GM18502 (cell line): ENCODE measurements around the gene PPP6R2.

ENCODE experiments used
- ATAC-seq: cut with Tn5 transposase; IDR thresholded peaks from one replicate; pipeline ENCODE4 v1.9.1; 2021; ENCODE audit warnings: mild to moderate bottlenecking; ENCODE audit not compliant: unreplicated experiment, poor library complexity

Gene PPP6R2

DNA sequence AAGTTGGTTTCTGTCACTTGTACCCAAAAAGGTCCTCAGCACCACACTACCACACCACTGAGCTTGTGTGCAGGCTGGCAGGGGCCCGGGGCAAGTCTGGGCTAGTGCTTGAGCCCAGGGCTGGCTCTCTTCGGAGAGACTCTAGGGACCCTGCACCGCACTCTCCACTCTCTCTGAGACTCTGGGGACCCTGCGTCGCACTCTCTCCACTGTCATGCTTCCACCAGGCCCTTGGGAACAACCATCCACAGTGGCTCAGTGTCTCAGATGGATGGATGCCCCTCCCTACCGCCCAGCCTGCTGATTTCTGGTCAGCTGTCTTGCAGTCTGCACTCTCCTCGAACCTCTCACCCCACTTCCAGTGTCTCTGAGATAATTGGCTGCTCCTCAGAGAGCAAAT lies 133.7 kb downstream of the PPP6R2 start:
- no peak for ATAC-seq

DNA sequence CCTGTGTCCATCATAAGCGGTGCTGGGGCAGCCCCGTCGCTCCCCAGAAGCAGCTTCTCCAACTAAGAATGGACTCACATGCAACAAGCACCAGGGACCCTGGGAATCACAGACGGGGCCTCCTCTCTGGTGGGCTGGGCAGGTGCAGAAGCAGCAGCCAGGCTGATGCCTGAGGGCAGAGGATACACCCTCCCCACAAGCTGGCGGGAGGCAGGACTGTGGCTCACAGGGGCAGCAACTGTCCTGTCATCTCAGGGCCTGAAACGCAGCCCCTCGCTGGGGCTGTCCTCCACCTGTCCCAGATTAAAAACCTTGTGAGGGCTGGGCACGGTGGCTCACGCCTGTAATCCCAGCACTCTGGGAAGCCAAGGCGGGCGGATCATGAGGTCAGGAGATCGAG lies 134.8 kb downstream of the PPP6R2 start:
- no peak for ATAC-seq

DNA sequence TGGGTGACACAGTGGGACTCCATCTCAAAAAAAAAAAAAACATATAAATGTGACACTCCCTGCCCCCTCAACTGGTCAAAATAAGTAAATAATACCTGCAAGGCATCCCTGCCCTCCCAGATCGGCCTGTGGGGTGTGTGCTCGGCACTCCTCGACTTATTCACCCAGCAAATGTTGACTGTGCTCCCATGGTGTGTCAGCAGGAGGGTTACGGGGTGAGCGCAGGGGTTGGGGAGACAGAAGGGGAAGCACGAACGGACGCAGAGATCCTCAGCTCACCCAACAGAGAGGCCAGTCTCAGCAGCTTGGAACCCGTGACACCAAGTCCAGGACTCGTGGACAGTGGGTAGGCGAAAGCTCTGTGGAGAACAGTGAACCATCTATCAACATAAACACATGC lies 136.6 kb downstream of the PPP6R2 start:
- no peak for ATAC-seq

DNA sequence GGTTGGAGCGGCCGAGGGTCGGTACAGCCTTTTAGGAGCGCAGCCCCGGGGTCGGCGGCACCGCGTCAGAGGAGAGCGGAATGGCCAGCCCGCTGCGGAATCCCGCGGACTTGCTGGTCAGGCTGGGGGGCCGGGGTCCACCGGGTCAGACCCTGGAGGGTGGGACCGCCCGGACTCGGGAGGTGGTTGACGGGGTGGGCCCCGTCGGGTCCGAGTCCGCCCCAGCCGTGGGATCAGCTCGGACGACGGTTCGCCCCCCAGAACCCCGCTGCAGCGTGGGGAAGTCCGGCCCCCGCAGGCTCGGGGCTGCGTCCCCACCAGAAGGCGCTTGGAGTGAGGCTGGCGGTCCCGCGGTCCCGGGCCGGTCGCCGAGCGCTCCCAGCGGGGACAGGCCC lies 137.9 kb downstream of the PPP6R2 start:
- ATAC-seq: no peak

DNA sequence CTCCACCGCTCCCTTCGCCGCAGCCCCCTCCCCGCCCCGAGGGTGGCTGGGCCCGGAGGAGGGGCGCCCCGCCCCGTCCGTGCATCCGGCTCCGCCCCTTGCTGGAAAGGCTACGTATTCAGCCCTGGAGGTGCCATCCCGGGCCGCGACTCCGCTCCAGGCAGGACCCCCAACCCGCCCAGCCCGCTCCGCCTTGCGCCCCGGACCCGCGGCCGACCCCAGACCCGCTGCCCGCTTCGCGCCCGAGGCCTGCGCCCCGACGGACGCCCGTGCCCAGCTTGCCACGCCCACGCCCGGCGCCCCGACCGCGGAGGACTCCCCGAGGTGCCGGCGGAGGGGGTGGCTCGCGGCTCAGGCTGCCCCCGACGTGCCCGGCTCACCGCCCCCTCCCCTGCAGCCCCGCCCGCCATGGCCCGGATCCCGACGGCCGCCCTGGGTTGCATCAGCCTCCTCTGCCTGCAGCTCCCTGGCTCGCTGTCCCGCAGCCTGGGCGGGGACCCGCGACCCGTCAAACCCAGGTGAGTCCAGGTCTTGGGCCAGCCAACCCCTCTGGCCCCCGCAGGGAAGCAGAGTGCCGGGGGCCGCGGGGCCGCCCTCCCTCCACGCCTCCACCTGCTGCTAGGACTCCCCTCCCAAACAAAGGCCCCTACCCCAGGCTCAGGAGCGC lies 138.4 kb downstream of the PPP6R2 start, which contains the start of gene ADM2:
Gene ADM2, plus strand, starts transcription at position 104 of the 667 bp plus-strand sequence. Its CDS starts 305 bp downstream, at position 409.
- ATAC-seq: no peak

DNA sequence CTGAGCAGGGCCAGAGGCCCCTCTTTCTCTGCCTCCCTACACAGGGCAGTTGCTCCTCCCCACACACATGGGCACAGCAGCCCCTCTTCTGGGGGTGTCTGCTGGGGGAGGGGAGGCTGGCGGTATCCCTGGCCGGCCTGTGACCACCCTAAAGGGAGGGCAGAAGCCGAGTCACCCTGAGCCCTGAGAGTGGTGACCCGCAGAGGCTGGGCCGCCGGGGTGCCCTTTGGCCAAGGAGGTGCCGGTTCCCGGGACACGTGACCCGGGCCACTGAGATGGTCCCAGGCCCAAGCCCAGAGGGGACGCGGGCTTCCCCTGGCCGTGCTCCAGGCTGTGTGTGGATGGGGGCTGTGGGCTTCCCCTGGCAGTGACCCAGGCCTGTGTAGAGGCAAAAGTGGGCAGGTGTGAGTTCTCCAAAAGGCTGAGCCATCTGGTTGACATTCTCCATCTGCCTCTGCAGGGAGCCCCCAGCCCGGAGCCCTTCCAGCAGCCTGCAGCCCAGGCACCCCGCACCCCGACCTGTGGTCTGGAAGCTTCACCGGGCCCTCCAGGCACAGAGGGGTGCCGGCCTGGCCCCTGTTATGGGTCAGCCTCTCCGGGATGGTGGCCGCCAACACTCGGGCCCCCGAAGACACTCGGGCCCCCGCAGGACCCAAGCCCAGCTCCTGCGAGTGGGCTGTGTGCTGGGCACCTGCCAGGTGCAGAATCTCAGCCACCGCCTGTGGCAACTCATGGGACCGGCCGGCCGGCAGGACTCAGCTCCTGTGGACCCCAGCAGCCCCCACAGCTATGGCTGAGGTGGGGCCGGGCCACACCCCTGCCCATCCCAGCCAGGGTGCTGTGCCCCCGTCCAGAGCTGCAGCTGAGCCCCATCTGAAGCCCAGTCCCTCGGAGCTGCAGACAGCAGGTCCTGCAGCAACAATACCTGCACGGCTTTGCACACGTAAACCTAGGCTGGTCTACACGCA lies 139.3 kb downstream of the PPP6R2 start:
- no peak for ATAC-seq

DNA sequence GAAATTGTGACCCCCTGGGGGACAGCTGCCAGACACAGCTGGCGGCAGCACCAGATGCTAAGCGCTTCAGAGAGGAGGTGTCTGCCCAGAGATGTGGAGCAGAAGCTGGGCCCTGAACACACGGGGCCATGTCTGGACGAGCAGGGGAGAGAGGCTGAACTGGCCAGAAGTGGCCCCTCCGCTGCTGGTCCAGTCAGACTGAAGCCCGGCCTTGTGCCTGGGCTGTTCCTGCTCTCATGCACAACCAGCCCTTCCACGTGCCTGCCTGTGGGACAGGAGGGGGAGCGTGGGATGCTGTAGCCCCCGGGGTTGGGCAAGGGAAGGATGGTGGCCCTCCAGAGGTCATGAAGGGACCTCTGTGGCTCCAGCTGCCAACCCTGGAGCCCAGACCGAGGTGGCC lies 140.0 kb downstream of the PPP6R2 start:
- no peak for ATAC-seq

DNA sequence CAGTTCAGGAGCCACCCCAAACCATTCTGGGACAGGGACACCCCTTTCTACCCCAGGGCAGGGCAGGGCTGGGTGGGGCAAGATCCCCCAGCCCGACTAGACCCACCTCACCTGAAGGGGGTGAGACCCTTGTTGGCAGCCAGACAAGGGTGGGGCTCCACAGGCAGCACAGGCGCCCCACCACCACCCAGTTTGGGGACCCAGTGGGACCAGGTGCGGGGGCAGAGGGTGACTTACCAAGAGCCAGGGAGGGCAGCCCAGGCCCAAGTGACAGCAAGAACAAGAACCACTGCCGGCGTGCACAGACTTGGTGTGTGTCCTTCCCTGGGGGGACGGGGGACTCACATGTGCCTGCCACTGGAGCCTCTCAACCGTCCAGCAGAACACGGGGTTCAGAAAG lies 140.4 kb downstream of the PPP6R2 start:
- ATAC-seq: no peak

DNA sequence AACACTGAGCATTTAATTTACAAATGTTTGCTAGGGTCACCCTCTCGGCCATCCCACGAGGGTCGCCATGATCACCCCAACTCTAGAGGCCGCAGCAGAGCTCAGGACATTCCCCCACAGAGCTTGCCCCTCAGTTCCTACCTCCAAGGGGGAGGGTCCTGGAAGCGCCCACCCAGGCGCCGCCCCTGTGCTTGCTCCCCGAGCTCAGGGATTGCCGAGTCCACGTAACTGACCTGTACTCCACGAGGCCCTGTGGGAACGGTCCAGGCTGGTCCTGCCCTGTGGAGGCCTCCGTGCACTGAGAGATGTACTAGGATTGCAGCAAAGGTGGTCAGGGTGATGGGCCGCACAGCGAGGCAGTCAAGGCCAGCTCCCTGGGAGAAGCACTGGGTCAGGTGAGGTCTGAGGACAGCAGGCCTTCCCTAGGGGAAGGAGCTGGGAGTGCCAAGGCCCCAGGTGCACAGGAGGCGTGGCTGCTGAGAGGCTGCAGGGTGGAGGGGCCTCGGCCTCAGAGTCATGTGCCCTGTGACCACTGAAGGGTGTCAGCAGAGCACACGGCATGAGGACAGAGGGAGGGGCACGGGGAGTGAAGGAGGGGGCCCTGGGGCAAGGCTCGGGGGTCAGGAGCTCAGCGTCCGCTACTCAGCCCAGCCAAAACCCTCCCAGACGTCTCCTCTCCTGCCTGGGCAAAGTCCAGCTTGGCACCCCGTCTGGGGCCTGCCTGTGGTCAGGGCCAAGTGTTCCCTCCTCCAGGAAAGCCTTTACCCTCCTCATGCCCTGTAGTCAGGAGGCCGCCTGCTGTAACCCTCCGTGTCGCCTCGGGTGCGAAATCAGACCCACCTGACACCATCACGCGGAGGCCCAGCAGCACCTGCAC lies 141.1 kb downstream of the PPP6R2 start:
- no peak for ATAC-seq

DNA sequence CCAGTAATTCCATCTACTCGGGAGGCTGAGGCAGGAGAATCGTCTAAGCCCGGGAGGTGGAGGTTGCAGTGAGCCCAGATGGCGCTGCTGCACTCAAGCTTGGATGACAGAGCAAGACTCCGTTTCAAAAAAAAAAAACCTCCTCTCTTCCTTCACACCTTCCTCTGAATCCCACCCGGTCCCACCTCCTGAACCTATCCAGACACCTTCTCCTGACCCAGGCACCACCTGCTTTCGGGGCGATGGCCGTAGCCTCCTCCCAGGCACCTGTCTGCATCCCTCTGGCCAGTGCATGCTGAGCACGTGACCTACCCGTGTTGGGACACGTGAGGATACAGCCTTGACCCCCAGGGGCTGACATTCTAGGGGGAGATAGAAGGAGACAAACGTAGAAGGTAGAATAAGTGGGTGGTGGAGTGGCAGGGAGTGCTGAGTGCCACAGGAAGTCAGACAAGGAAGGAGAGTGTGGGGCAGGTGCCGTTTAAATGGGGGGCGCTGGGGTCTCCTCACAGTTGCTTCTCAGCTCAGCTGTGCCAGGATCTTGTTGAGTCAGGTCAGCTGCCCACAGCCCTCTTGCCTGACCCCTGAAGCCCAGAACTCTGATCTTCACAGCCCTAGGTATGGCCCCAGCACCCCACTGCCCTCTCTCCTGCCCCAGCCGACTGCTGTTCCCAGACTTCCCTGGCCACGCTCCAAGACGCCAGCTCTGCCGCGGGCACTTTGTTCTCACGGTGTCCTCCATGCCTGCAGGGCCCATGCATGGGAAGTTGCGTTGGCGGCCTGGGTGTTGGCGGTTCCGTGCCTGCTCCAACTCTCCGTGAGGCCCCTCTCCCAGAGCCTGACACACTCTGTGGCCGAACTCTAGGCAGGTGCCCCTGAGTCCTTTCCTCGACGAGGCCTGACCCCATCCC lies 142.3 kb downstream of the PPP6R2 start:
- no peak for ATAC-seq

DNA sequence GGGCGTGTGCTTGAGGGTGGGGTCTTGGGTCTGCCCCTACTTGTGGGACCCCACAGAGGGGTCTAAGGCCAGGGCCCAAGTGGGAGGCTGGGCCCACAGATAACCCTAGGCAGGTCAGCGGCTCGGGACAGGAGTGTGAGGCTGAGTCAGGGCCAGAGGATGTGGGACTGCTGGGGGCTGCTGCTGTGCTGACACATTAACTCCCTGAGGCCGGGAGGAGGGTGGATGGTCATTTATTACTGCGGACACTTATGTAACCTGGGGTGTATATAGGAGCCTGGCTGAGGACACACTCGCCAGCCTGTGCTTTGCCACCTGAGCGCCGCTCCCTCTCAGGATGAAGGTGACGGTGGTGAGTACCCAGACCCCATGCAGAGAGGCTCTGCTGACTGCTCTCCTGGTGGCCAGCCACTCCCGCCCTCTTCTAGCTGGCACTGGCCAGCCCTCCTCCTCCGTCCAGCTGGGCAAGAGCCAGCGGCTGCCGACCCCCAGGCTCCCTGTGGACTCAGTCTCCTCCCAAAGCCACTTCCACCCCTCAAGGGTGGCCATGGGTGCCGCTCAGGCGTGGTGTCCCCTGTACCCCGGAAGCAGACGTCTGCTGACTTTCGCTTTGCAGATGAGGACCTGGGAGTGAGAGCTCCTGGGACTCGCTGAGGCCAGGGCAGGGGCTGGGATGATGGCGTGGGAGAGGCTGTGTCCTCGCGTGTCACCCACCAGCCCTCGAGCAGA lies 143.6 kb downstream of the PPP6R2 start, which contains the start of gene MIOX:
Gene MIOX, plus strand, starts transcription at position 299 of the 729 bp plus-strand sequence. Its CDS starts 39 bp downstream, at position 338.
- no peak for ATAC-seq

DNA sequence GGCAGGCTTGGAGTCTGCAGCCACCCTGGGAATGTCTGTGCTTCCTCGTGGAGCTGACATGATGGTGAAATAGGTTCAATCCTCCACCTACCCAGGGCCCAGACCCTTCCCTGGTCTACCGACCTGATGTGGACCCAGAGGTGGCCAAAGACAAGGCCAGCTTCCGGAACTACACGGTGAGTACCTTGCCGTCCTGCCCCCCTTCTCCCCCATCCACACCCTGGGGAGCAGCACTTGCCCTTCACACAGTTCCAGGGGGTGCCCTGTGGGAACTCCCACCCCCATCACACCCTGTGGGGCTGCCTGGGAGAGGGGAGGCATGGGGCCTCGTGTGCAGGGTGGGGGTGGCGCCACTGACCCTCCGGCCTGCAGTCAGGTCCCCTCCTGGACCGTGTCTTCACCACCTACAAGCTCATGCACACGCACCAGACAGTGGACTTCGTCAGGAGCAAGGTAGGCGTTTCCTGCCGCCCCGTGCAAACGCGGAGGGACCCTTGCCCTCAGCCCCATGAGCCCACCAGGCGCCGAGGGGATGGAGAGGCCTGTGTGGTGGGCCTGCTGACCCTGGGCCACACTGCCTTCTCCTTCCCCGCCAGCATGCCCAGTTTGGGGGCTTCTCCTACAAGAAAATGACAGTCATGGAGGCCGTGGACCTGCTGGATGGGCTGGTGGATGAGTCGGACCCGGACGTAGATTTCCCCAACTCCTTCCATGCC lies 144.3 kb downstream of the PPP6R2 start:
- ATAC-seq: no peak

DNA sequence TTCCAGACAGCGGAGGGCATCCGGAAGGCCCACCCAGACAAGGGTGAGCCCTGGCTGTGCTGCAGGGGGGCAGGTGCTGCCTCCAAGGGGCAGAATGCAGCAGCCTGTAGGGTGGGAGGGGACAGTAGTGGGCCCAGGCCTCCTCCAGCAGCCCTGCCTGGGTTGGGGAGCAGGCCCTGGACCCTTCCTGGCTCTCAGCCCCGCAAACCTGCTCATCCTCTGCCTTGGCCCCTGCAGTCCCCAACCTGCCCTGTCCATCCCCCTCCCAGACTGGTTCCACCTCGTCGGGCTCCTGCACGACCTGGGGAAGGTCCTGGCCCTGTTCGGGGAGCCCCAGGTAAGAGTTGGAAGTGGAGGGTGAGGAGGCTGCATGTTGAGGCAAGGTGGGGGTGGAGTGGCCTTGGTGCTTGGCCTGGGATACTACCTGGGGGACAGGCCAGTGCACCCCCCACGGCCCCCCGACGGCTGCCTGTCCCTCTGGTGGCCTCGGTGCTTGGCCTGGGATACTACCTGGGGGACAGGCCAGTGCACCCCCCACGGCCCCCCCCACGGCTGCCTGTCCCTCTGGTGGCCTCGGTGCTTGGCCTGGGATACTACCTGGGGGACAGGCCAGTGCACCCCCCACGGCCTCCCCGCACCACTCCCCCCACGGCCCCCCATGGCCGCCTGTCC lies 145.0 kb downstream of the PPP6R2 start:
- ATAC-seq: no peak

DNA sequence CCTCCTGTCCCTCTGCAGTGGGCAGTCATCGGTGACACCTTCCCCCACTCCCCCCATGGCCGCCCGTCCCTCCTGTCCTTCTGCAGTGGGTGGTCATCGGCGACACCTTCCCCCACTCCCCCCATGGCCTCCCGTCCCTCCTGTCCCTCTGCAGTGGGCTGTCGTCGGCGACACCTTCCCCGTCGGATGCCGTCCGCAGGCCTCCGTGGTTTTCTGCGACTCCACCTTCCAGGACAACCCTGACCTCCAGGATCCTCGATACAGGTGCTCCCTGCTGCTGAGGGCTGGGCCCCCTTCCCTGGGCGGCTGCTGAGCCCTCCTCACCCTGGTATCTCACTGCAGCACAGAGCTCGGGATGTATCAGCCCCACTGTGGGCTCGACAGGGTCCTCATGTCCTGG lies 145.8 kb downstream of the PPP6R2 start:
- ATAC-seq: no peak

DNA sequence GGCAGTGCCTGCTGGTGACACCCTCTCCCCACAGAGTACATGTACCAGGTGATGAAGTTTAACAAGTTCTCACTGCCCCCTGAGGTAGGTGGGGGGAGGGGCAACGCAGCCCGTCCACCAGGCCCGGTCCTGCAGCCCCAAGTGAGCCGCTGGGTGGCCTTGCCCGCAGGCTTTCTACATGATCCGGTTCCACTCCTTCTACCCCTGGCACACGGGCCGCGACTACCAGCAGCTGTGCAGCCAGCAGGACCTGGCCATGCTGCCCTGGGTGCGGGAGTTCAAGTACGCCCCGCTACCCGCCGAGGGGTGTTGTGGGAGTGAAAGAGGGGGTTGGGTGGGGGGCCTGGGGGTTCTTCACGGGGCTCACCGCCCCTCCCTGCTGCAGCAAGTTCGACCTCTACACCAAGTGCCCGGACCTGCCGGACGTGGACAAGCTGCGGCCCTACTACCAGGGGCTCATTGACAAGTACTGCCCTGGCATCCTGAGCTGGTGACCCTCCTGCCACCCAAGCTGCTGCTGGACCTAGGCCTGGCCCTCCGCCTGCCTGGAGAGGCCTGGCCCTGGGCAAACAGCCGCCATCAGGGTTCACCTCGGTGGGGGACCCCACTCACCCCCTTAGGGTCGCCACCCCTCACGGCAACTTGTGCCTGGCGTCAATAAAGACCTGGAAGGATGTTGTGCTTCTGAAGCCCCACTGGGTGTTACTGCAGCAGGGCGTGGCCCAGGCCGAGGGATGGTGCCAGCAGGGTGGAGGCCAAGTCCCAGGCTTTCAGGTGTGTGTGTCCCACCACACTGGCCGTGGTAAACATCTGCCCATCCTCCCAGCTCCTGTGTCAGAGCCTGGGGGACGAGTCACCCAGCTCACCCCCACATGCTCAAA lies 146.5 kb downstream of the PPP6R2 start:
- ATAC-seq: no peak

DNA sequence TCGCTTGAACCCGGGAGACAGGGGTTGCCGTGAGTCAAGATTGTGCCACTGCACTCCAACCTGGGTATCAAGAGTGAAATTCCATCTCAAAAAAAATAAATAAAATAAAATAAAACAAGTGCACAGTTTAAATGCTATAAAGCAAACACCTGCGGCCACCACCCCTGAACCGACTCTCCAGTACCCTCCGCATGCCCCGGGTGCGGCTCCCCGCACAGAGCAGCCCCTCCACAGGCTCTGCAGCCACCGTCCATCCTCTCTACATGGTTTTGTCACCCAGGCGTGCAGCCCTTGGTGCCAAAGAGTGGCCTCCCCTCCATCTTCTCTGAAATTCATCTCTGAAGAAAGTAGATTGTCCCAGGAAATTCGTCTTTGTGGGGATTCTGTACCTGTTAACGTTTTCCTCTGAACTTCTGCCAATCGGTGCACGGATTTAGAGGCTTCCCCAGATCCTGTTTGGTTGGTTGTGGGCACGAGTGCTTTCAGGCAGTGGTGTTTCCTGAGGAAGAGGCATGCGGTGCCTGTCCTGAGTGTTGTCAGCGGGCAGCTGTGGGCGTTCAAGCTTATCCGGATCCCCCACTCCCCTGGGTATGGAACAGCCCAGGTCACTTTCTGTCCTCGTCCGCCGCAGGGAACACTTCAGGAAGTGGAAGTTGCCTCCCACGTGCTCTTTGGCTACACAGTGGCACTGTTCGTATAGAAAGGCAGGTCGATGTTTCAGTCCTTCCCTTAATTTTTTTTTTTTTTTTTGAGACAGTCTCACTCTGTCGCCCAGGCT lies 147.6 kb downstream of the PPP6R2 start:
- ATAC-seq: no peak
